GM21825 (cell line): ENCODE results near the gene NPAS3.

Source experiments
- ATAC-seq: cut with Tn5 transposase; IDR thresholded peaks from one replicate; pipeline ENCODE4 v1.9.1; 2021; ENCODE audit warnings: mild to moderate bottlenecking, moderate library complexity; ENCODE audit not compliant: unreplicated experiment

The NPAS3 gene

GRCh38 chr14:33699300-33699983, 760.8 kb downstream of the NPAS3 start:
- no peak for ATAC-seq

- no peak for ATAC-seq
These were observed 761.4 kb downstream of the NPAS3 start for GRCh38 chr14:33700052-33700451.

- ATAC-seq: no peak
These were observed 763.6 kb downstream of the NPAS3 start for GRCh38 chr14:33702293-33702692.

GRCh38 chr14:33704481-33704880, 765.8 kb downstream of the NPAS3 start:
- ATAC-seq: no peak

- ATAC-seq: no peak
These were observed 766.8 kb downstream of the NPAS3 start for GRCh38 chr14:33705490-33705889.

GRCh38 chr14:33707716-33708115, 769.0 kb downstream of the NPAS3 start:
- no peak for ATAC-seq

- no peak for ATAC-seq
These were observed 770.6 kb downstream of the NPAS3 start for GRCh38 chr14:33709283-33709682.

GRCh38 chr14:33709711-33710110, 771.0 kb downstream of the NPAS3 start:
- no peak for ATAC-seq

GRCh38 chr14:33710273-33710672, 771.6 kb downstream of the NPAS3 start:
- no peak for ATAC-seq

GRCh38 chr14:33711194-33711593, 772.5 kb downstream of the NPAS3 start:
- no peak for ATAC-seq

- no peak for ATAC-seq
These were observed 773.1 kb downstream of the NPAS3 start for GRCh38 chr14:33711811-33712216.

- no peak for ATAC-seq
These were observed 776.0 kb downstream of the NPAS3 start for GRCh38 chr14:33714527-33715226.

GRCh38 chr14:33715227-33715528, 776.5 kb downstream of the NPAS3 start:
- ATAC-seq: no peak

GRCh38 chr14:33716921-33717320, 778.2 kb downstream of the NPAS3 start:
- no peak for ATAC-seq

- no peak for ATAC-seq
These were observed 779.2 kb downstream of the NPAS3 start for GRCh38 chr14:33717866-33718265.

- ATAC-seq: no peak
These were observed 781.7 kb downstream of the NPAS3 start for GRCh38 chr14:33720284-33720787.

GRCh38 chr14:33726685-33727084, 788.0 kb downstream of the NPAS3 start:
- no peak for ATAC-seq

GRCh38 chr14:33727606-33728005, 788.9 kb downstream of the NPAS3 start:
- no peak for ATAC-seq

GRCh38 chr14:33728010-33728498, 789.4 kb downstream of the NPAS3 start:
- ATAC-seq: no peak

- ATAC-seq: no peak
These were observed 791.5 kb downstream of the NPAS3 start for GRCh38 chr14:33730156-33730555.

GRCh38 chr14:33732175-33732574, 793.5 kb downstream of the NPAS3 start:
- no peak for ATAC-seq

- no peak for ATAC-seq
These were observed 794.6 kb downstream of the NPAS3 start for GRCh38 chr14:33733310-33733709.
